ENCODE data around the gene REPS1.

REPS1 gene

DNA sequence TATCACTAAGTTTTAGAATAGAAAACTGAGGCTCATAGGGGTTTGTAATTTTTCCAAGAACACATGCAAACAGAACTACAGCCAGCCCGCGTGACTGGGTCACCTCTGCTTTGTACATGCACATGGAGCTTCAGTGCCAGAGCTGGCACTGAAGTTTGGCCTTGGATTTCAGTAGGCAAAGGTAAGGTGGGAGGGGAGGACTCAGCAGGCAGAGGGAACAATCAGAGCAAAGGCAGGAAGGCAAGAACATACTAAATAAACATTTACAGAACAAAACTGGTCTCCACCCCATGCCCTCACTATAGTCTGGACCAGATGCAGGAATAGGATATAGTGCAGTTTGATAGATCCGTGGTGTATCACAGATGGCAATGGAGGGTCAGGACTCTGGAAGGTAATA lies 26.9 kb upstream of the REPS1 start:
- in situ Hi-C loops (cut with HindIII; ENCODE audit: low sequenced_read_pairs) = no loop called here

DNA sequence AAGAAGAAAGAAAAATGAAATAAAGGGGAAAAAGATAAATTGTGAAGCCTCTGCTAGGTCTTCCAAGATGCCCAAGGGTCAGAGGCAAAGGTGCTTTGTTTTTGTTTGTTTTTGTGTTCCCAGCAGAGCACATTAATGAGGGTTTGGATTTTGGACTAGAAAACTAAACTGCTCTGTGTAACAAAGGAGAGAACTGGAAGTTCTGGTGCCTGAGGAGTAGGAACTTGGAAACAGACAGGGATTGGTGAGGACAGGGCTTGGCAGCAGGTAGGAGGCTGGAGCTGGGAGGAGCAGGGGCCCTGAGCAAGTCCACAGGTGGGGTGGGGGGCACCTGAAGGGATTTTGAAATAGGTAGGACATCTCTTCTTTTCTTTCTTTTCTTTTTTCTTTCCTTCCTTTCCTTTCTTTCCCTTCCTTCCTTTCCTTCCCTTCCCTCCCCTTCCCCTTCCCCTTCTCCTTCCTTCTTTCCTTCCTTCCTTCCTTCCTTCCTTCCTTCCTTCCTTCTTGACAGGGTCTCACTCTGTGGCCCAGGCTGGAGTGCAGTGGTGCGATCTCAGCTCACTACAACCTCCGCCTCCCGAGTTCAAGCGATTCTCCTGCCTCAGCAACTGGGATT lies 25.2 kb upstream of the REPS1 start:
- no peak overlapping the region for H3K4me3 ChIP-seq (ENCODE audit: low read depth, low read length)
- TF ChIP-seq, protein P1, sequence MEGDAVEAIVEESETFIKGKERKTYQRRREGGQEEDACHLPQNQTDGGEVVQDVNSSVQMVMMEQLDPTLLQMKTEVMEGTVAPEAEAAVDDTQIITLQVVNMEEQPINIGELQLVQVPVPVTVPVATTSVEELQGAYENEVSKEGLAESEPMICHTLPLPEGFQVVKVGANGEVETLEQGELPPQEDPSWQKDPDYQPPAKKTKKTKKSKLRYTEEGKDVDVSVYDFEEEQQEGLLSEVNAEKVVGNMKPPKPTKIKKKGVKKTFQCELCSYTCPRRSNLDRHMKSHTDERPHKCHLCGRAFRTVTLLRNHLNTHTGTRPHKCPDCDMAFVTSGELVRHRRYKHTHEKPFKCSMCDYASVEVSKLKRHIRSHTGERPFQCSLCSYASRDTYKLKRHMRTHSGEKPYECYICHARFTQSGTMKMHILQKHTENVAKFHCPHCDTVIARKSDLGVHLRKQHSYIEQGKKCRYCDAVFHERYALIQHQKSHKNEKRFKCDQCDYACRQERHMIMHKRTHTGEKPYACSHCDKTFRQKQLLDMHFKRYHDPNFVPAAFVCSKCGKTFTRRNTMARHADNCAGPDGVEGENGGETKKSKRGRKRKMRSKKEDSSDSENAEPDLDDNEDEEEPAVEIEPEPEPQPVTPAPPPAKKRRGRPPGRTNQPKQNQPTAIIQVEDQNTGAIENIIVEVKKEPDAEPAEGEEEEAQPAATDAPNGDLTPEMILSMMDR (IDR thresholded peaks at IDR 0.05; ENCODE audit: low read depth, low read length) = no peak
- in situ Hi-C loops (cut with HindIII; ENCODE audit: low sequenced_read_pairs) = no loop called here
- DNase-seq (ENCODE audit: low read depth, low spot score) = no peak

More for the DNA sequence above, 26.9 kb upstream of the REPS1 start:
- H3K4me3 ChIP-seq (ENCODE audit: low read depth, low read length) = no peak overlapping the region
- TF ChIP-seq, protein P1 (IDR thresholded peaks at IDR 0.05; ENCODE audit: low read depth, low read length) = no peak
- no peak for DNase-seq (ENCODE audit: low read depth, low spot score)

DNA sequence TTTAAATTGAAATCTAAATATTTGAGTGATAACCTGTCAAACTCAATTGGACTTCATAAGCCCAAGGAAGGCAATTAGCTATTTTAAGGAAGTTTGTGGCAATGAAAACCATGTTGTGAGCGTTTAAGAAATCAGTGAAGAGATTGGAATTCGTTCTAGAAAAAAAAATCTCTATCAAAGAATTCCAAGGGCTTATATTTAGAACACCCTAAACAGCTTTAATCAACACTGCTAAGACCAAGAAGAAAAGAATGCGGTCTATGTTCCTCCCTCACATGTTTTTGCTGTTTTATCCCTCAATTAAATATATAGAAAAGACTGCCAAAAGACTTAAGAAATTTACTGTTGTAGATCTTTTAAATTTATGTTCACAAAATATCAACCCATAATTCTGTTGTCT lies 23.9 kb upstream of the REPS1 start:
- TF ChIP-seq, protein P1 (IDR thresholded peaks at IDR 0.05; ENCODE audit: low read depth, low read length) = no peak
- in situ Hi-C loops (cut with HindIII; ENCODE audit: low sequenced_read_pairs) = no loop called here
- H3K4me3 ChIP-seq (ENCODE audit: low read depth, low read length) = no peak overlapping the region
- no peak for DNase-seq (ENCODE audit: low read depth, low spot score)

DNA sequence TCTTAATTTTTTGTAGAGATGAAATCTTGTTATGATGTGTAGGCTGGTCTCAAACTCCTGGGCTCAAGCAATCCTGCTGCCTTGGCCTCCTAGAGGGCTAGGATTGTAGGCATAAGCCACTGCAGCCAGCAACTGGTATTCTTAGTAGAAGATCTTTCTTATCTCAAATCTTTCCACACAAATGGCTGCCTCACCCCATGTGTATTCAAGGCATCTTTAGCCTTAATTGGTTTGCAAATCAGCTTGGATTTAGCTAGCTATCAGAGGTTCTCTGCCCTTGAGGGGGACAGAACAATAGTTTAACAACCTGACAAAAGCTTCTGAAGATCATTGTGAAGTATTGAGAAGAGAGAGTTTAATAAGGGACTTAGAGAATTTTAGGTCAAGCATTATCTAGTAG lies 22.6 kb upstream of the REPS1 start:
- no peak for DNase-seq (ENCODE audit: low read depth, low spot score)
- no peak overlapping the region for H3K4me3 ChIP-seq (ENCODE audit: low read depth, low read length)
- in situ Hi-C loops (cut with HindIII; ENCODE audit: low sequenced_read_pairs) = no loop called here
- TF ChIP-seq, protein P1 (IDR thresholded peaks at IDR 0.05; ENCODE audit: low read depth, low read length) = no peak

DNA sequence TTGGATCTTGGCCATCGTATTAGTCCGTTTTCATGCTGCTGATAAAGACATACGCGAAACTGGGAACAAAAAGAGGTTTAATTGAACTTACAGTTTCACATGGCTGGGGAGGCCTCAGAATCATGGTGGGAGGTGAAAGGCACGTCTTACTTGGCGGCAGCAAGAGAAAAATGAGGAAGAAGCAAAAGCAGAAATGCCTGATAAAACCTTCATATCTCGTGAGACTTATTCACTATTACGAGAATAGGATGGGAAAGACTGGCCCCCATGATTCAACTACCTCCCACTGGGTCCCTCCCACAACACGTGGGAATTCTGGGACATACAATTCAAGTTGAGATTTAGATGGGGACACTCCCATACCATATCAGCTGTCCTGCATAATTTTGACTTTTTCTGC lies 20.1 kb upstream of the REPS1 start:
- TF ChIP-seq, protein P1 (IDR thresholded peaks at IDR 0.05; ENCODE audit: low read depth, low read length) = no peak
- H3K4me3 ChIP-seq (ENCODE audit: low read depth, low read length) = no peak overlapping the region
- in situ Hi-C loops (cut with HindIII; ENCODE audit: low sequenced_read_pairs) = no loop called here
- no peak for DNase-seq (ENCODE audit: low read depth, low spot score)

DNA sequence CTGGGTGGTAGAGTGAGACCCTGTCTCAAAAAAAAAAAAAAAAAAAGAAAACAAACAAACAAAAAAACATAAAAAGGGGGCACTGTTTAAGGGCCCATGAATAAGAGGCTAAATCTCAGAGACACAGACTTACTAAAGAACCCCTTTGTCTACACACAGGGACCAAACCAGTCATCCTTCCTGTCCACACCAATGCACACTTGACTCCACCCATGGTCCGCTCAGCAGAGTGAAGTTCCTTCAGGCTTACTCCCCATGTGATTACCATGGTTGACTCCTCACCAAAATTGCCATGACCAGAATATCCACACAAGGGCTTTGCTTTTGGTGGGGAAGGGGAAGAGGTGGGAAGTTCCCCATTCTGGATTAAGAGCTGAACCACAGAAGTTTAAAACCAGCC lies 19.4 kb upstream of the REPS1 start:
- DNase-seq (ENCODE audit: low read depth, low spot score) = no peak
- in situ Hi-C loops (cut with HindIII; ENCODE audit: low sequenced_read_pairs) = no loop called here
- TF ChIP-seq, protein P1 (IDR thresholded peaks at IDR 0.05; ENCODE audit: low read depth, low read length) = no peak
- no peak overlapping the region for H3K4me3 ChIP-seq (ENCODE audit: low read depth, low read length)
